HG02884 (cell line): ENCODE data around the gene LZTS2.

Source experiments
- ATAC-seq: cut with Tn5 transposase; IDR thresholded peaks from one replicate; pipeline ENCODE4 v1.9.1; 2021; ENCODE audit warnings: mild to moderate bottlenecking, moderate library complexity; ENCODE audit not compliant: unreplicated experiment

The LZTS2 gene

GRCh38 chr10:101047961-101048892 lies 48.6 kb downstream of the LZTS2 start:
- no peak for ATAC-seq

- no peak for ATAC-seq
Measured at GRCh38 chr10:101050208-101051069, 50.8 kb downstream of the LZTS2 start.

- ATAC-seq, result no peak
Measured at GRCh38 chr10:101052285-101052684, 52.7 kb downstream of the LZTS2 start.

- no peak for ATAC-seq
Measured at GRCh38 chr10:101053516-101053915, 53.9 kb downstream of the LZTS2 start.

GRCh38 chr10:101054351-101054750 lies 54.7 kb downstream of the LZTS2 start:
- no peak for ATAC-seq

- no peak for ATAC-seq
Measured at GRCh38 chr10:101054876-101055275, 55.3 kb downstream of the LZTS2 start.

- no peak for ATAC-seq
Measured at GRCh38 chr10:101055411-101055810, 55.8 kb downstream of the LZTS2 start.

- ATAC-seq, result no peak
Measured at GRCh38 chr10:101056365-101057151, 57.0 kb downstream of the LZTS2 start.
